Measurements from ENCODE around the gene DYNC2H1.
"Not testable (repeated sequence)": the region's sequence is repeated elsewhere in the genome, so short reads cannot be mapped to it uniquely, and the experiment has no call there.

The DYNC2H1 gene

GRCh38 chr11:103114836-103115235 lies 5.6 kb downstream of the DYNC2H1 start:
- TF ChIP-seq CTCF (IDR thresholded peaks at IDR 0.05; ENCODE audit: low read depth, low read length) (no peak), EZH2phosphoT487 (IDR thresholded peaks at IDR 0.05; ENCODE audit: low read depth) (no peak)

DNA sequence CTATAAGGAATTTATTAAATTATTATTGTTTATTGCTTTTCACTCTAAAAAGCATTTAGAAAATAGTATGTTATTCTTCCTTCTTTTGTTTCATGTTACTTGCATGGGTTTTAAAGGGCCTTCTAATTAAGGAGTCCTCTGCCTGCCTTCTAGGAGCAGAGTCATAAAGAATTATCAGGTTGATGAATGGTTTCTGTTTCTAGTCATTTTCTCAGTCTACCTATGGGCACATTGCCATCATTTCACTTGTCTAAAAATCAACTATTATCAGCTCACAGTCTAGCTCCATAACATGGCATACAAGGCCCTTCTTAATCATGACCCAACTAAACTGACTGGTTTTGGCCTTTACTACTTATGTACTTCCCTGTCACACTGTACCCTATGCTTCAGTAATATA lies 16.2 kb downstream of the DYNC2H1 start:
- H3K27me3 ChIP-seq (ENCODE audit: low read depth, low read length): no peaks in the 10 kb centered on the region
- H2AFZ ChIP-seq (ENCODE audit: low read depth, low read length): no peak overlapping the region
- no peak overlapping the region for H3K27ac ChIP-seq (ENCODE audit: low read length)
- no peak overlapping the region for H3K4me2 ChIP-seq (ENCODE audit: low read length)
- H3K4me1 ChIP-seq (ENCODE audit: low read length): no peaks in the 10 kb centered on the region
- no peaks in the 10 kb centered on the region for H3K79me2 ChIP-seq (ENCODE audit: low read length)
- no peak overlapping the region for H3K4me3 ChIP-seq (ENCODE audit: low read length)
- H3K9ac ChIP-seq (ENCODE audit: low read length): no peak overlapping the region
- H3K9me3 ChIP-seq (ENCODE audit: insufficient read depth, low read length): no peaks in the 10 kb centered on the region
- no peaks in the 10 kb centered on the region for H4K20me1 ChIP-seq (ENCODE audit: insufficient read depth, low read length)
- TF ChIP-seq CTCF (IDR thresholded peaks at IDR 0.05; ENCODE audit: low read depth, low read length) (no peak), EZH2phosphoT487 (IDR thresholded peaks at IDR 0.05; ENCODE audit: low read depth) (no peak)
- no peaks in the 10 kb centered on the region for H3K36me3 ChIP-seq (replicated peaks; ENCODE audit: low read depth, low read length)

More at GRCh38 chr11:103114836-103115235, 5.6 kb downstream of the DYNC2H1 start:
- Histone ChIP-seq H3K4me1 (ENCODE audit: low read length) (no peaks in the 10 kb centered on the region), H3K4me2 (ENCODE audit: low read length) (no peak overlapping the region), H3K27ac (ENCODE audit: low read length) (no peak overlapping the region), H3K79me2 (ENCODE audit: low read length) (no peaks in the 10 kb centered on the region), H3K4me3 (ENCODE audit: low read length) (no peak overlapping the region), H2AFZ (ENCODE audit: low read depth, low read length) (no peak overlapping the region), H3K9ac (ENCODE audit: low read length) (no peak overlapping the region), H3K27me3 (ENCODE audit: low read depth, low read length) (no peaks in the 10 kb centered on the region), H4K20me1 (ENCODE audit: insufficient read depth, low read length) (no peaks in the 10 kb centered on the region), H3K9me3 (ENCODE audit: insufficient read depth, low read length) (no peaks in the 10 kb centered on the region), H3K36me3 (replicated peaks; ENCODE audit: low read depth, low read length) (no peaks in the 10 kb centered on the region)

- not testable (repeated sequence) for H3K79me2 ChIP-seq (ENCODE audit: low read length); H3K9ac ChIP-seq (ENCODE audit: low read length); H3K36me3 ChIP-seq (replicated peaks; ENCODE audit: low read depth, low read length); H3K27me3 ChIP-seq (ENCODE audit: low read depth, low read length); H4K20me1 ChIP-seq (ENCODE audit: insufficient read depth, low read length); H3K9me3 ChIP-seq (ENCODE audit: insufficient read depth, low read length); H3K4me2 ChIP-seq (ENCODE audit: low read length); H3K27ac ChIP-seq (ENCODE audit: low read length); H3K4me3 ChIP-seq (ENCODE audit: low read length); H3K4me1 ChIP-seq (ENCODE audit: low read length); H2AFZ ChIP-seq (ENCODE audit: low read depth, low read length)
Measured at GRCh38 chr11:103141986-103142385, 32.8 kb downstream of the DYNC2H1 start.

GRCh38 chr11:103147627-103148026 lies 38.4 kb downstream of the DYNC2H1 start:
- no peaks in the 10 kb centered on the region for H3K36me3 ChIP-seq (replicated peaks; ENCODE audit: low read depth, low read length)
- no peak overlapping the region for H3K9ac ChIP-seq (ENCODE audit: low read length)
- H3K4me2 ChIP-seq (ENCODE audit: low read length): no peak overlapping the region
- TF ChIP-seq EZH2phosphoT487 (IDR thresholded peaks at IDR 0.05; ENCODE audit: low read depth) (no peak), CTCF (IDR thresholded peaks at IDR 0.05; ENCODE audit: low read depth, low read length) (no peak)
- no peaks in the 10 kb centered on the region for H4K20me1 ChIP-seq (ENCODE audit: insufficient read depth, low read length)
- H3K9me3 ChIP-seq (ENCODE audit: insufficient read depth, low read length): no peaks in the 10 kb centered on the region
- H3K27me3 ChIP-seq (ENCODE audit: low read depth, low read length): no peaks in the 10 kb centered on the region
- H2AFZ ChIP-seq (ENCODE audit: low read depth, low read length): no peak overlapping the region
- no peaks in the 10 kb centered on the region for H3K79me2 ChIP-seq (ENCODE audit: low read length)
- no peaks in the 10 kb centered on the region for H3K4me1 ChIP-seq (ENCODE audit: low read length)
- H3K27ac ChIP-seq (ENCODE audit: low read length): no peak overlapping the region
- no peak overlapping the region for H3K4me3 ChIP-seq (ENCODE audit: low read length)

DNA sequence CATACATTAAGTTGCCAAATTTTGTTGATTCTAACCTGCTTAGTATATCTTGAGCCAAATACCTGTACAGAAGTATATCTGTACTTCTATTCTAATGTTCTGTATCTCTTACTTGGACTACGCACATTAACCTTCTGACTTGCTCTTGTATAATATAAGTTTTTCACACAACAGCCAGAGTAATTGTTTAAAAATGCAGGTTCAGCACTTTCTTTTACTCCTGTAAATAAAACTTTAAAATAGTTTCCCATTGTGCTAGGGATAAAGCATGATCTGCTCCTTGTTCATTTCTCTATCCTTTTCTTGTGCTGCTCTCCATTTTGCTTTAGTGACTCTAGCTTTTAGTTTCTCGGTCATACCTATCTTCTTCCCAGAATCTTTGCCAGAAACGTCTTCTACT lies 48.3 kb downstream of the DYNC2H1 start:
- H3K4me1 ChIP-seq (ENCODE audit: low read length): no peaks in the 10 kb centered on the region

More for the DNA sequence above, 48.3 kb downstream of the DYNC2H1 start:
- no peaks in the 10 kb centered on the region for H3K9me3 ChIP-seq (ENCODE audit: insufficient read depth, low read length)
- no peaks in the 10 kb centered on the region for H3K27me3 ChIP-seq (ENCODE audit: low read depth, low read length)
- no peaks in the 10 kb centered on the region for H4K20me1 ChIP-seq (ENCODE audit: insufficient read depth, low read length)
- H3K4me2 ChIP-seq (ENCODE audit: low read length): no peak overlapping the region
- TF ChIP-seq EZH2phosphoT487 (IDR thresholded peaks at IDR 0.05; ENCODE audit: low read depth) (no peak), CTCF (IDR thresholded peaks at IDR 0.05; ENCODE audit: low read depth, low read length) (no peak)
- H2AFZ ChIP-seq (ENCODE audit: low read depth, low read length): no peak overlapping the region
- no peak overlapping the region for H3K9ac ChIP-seq (ENCODE audit: low read length)
- H3K4me3 ChIP-seq (ENCODE audit: low read length): no peak overlapping the region
- no peak overlapping the region for H3K27ac ChIP-seq (ENCODE audit: low read length)
- no peaks in the 10 kb centered on the region for H3K79me2 ChIP-seq (ENCODE audit: low read length)
- H3K36me3 ChIP-seq (replicated peaks; ENCODE audit: low read depth, low read length): no peaks in the 10 kb centered on the region
